Endothelial cell of umbilical vein (primary cell): ENCODE results near the gene TBPL1. TPM values are rescaled to one million over a fixed set of nuclear protein-coding genes. Genes with fewer than 3 reads are reported as not detected.

Source experiments
- BruUV-seq: library from RNA; stranded (reverse); fragments of 400-500 nt; replicated peaks from 2 replicates; lab custom pipeline; 2021; lab: Mats Ljungman, UMichigan
- CTCF ChIA-PET: fragments of 300-600, 350-600 bp; sonication (Branson Sonifier 250); formaldehyde crosslinking; loops from one replicate; lab custom pipeline; 2021; ENCODE audit warnings: antibody characterized with exemption, inconsistent platforms; lab: Charles Lee
- POLR2A ChIA-PET: fragments of 300-600, 350-600 bp; sonication (Branson Sonifier 250); formaldehyde crosslinking; loops from one replicate; lab custom pipeline; 2021; ENCODE audit warnings: antibody characterized with exemption, inconsistent platforms; lab: Charles Lee
- DNase-seq: peaks from one replicate; pipeline ENCODE4 v3.0.0-alpha.2; 2011; ENCODE audit warnings: low read depth, low spot score
- FAIRE-seq: peaks from 2 replicates; lab custom pipeline; 2011; peaks lifted over from hg19 to GRCh38; lab: Jason Lieb, UNC
- H2AFZ ChIP-seq: 2 replicates; pipeline ENCODE4 v1.6.0; 2012; ENCODE audit warnings: low read depth, low read length, control low read depth, inconsistent platforms
- H3K27ac ChIP-seq: 2 replicates; pipeline ENCODE4 v1.5.1; 2011; ENCODE audit warnings: low read depth, mild to moderate bottlenecking, control low read depth, low read length, moderate library complexity; ENCODE audit not compliant: insufficient read depth
- H3K27me3 ChIP-seq, 2 experiments: 2 replicates each; pipeline versions ENCODE4 v1.6.0 to v1.6.1; 2011; ENCODE audit warnings: low read length in 2 of 2, mixed read lengths in 1 of 2; ENCODE audit not compliant: control insufficient read depth in 2 of 2, insufficient read depth in 2 of 2
- H3K36me3 ChIP-seq, 2 experiments: 2 replicates in 1 of 2; 3 replicates in 1 of 2; pipeline ENCODE4 v1.5.1; 2011; ENCODE audit warnings: low read length in 2 of 2, mild to moderate bottlenecking in 1 of 2, moderate library complexity in 1 of 2; ENCODE audit not compliant: control insufficient read depth in 2 of 2, insufficient read depth in 2 of 2; ENCODE audit errors: extremely low read depth in 1 of 2
- H3K4me1 ChIP-seq: 3 replicates; pipeline ENCODE4 v1.5.1; 2011; ENCODE audit warnings: mild to moderate bottlenecking, low read length; ENCODE audit not compliant: control insufficient read depth, insufficient read depth; ENCODE audit errors: extremely low read depth
- H3K4me2 ChIP-seq: 2 replicates; pipeline ENCODE4 v1.6.1; 2011; ENCODE audit warnings: low read length, control low read depth, mixed read lengths; ENCODE audit not compliant: insufficient read depth
- H3K4me3 ChIP-seq, 3 experiments: fragments of 200-600 bp in 1 of 3; sonication (generic), shearing (Covaris generic) in 1 of 3; replicated peaks in 1 of 3; 2 replicates each; pipeline ENCODE4 v1.5.1; 2011 to 2016; ENCODE audit warnings: control low read depth in 3 of 3, low read length in 3 of 3, mild to moderate bottlenecking in 2 of 3, inconsistent platforms in 1 of 3, low read depth in 1 of 3, moderate library complexity in 1 of 3; ENCODE audit not compliant: insufficient read depth in 1 of 3
- H3K79me2 ChIP-seq: 2 replicates; pipeline ENCODE4 v1.6.0; 2012; ENCODE audit warnings: low read length, inconsistent platforms; ENCODE audit not compliant: control insufficient read depth, insufficient read depth
- H3K9ac ChIP-seq: replicated peaks from 2 replicates; pipeline ENCODE3; 2011; ENCODE audit warnings: low read length, control low read depth; ENCODE audit not compliant: insufficient read depth; ENCODE audit errors: extremely low read depth
- H3K9me1 ChIP-seq: replicated peaks from 3 replicates; pipeline ENCODE4 v1.6.0; 2011; ENCODE audit warnings: mild to moderate bottlenecking, low read length; ENCODE audit not compliant: control insufficient read depth, insufficient read depth; ENCODE audit errors: extremely low read depth
- H3K9me3 ChIP-seq: replicated peaks from 2 replicates; pipeline ENCODE4 v1.5.1; 2012; ENCODE audit warnings: low read length, inconsistent platforms; ENCODE audit not compliant: control insufficient read depth, insufficient read depth
- H4K20me1 ChIP-seq: replicated peaks from 2 replicates; pipeline ENCODE3; 2011; ENCODE audit warnings: mild to moderate bottlenecking, low read length; ENCODE audit not compliant: control insufficient read depth, insufficient read depth; ENCODE audit errors: extremely low read depth
- CTCF ChIP-seq, 2 donors: IDR thresholded peaks; 1 replicate in 1 of 2; 2 replicates in 1 of 2; pipeline ENCODE4 v1.5.1; 2011; ENCODE audit warnings: low read length in 2 of 2, mild to moderate bottlenecking in 2 of 2, moderate library complexity in 2 of 2, control low read depth in 1 of 2, inconsistent platforms in 1 of 2, low read depth in 1 of 2; ENCODE audit not compliant: insufficient read depth in 1 of 2; ENCODE audit errors: extremely low read depth in 1 of 2
- EZH2 ChIP-seq: IDR thresholded peaks from 2 replicates; pipeline ENCODE4 v1.6.1; 2012; ENCODE audit warnings: borderline replicate concordance, low read depth, mild to moderate bottlenecking, moderate library complexity, low read length, inconsistent platforms; ENCODE audit not compliant: severe bottlenecking
- FOS ChIP-seq: IDR thresholded peaks from 2 replicates; pipeline ENCODE4 v1.6.1; 2011; ENCODE audit warnings: mild to moderate bottlenecking, low read length, moderate library complexity, borderline replicate concordance; ENCODE audit not compliant: insufficient read depth
- GATA2 ChIP-seq: IDR thresholded peaks from 2 replicates; pipeline ENCODE4 v1.7.0; 2011; ENCODE audit warnings: low read depth, mild to moderate bottlenecking, moderate library complexity, mixed read lengths, low read length; ENCODE audit not compliant: insufficient read length, insufficient read depth
- JUN ChIP-seq: IDR thresholded peaks from 2 replicates; pipeline ENCODE4 v1.6.1; 2011; ENCODE audit warnings: borderline replicate concordance, low read depth; ENCODE audit not compliant: insufficient read length, insufficient read depth
- MAX ChIP-seq: IDR thresholded peaks from 2 replicates; pipeline ENCODE4 v1.6.1; 2011; ENCODE audit not compliant: insufficient read depth, insufficient read length
- MYC ChIP-seq: IDR thresholded peaks from one replicate; pipeline ENCODE4 v1.6.1; 2011; ENCODE audit warnings: mild to moderate bottlenecking, low read depth, low read length
- POLR2A ChIP-seq: IDR thresholded peaks from 2 replicates; pipeline ENCODE4 v1.6.1; 2012; ENCODE audit warnings: low read depth, mild to moderate bottlenecking, control low read depth, low read length
- POLR2AphosphoS5 ChIP-seq: IDR thresholded peaks from 2 replicates; pipeline ENCODE4 v1.6.1; 2012; ENCODE audit warnings: low read depth, mild to moderate bottlenecking, control low read depth, low read length, moderate library complexity; ENCODE audit not compliant: insufficient read depth
- dilution Hi-C: fragments of 300-500 bp; cut with MboI; formaldehyde crosslinking; loops from one replicate; pipeline ENCODE4 v1.15.0; 2019; ENCODE audit warnings: low sequenced_read_pairs; ENCODE audit not compliant: extremely low pct_ligation_motif_present
- intact Hi-C: fragments of 100-400 bp; cut with micrococcal nuclease; formaldehyde crosslinking; loops from one replicate; pipeline ENCODE4 v1.10.0; 2022
- polyA plus RNA-seq, 4 experiments: library from polyadenylated mRNA; depleted of rRNA in 3 of 4; stranded (reverse) in 3 of 4; unstranded in 1 of 4; fragments of >200 nt; gene quantifications; 2 replicates each; pipeline versions ENCODE4 v1.2.1 to v1.2.3, GENCODE V29; 2011 to 2012; ENCODE audit warnings: missing spikeins in 1 of 4
- total RNA-seq: library from RNA; stranded (reverse); gene quantifications from 2 replicates; pipeline ENCODE4 v1.2.3, GENCODE V29; 2021

TBPL1 gene
- total and polyA plus RNA-seq, 2 donors (not counting 3 experiments of a cell fraction or from before 2014, with no cell fraction given), result 19.6 to 31.2 TPM

- POLR2A ChIA-PET, result no interaction called here
- Histone ChIP-seq H2AFZ (no peak overlapping the region), H3K4me2 (no peak overlapping the region), H3K27me3 (peaks cover 0 to 3% of the 10 kb centered on the region in 2 experiments), H3K9me1 (no peaks in the 10 kb centered on the region), H3K9ac (no peak overlapping the region), H3K9me3 (no peaks in the 10 kb centered on the region), H3K79me2 (no peaks in the 10 kb centered on the region), H4K20me1 (no peaks in the 10 kb centered on the region), H3K27ac (no peak overlapping the region), H3K36me3 (no peaks in the 10 kb centered on the region), H3K4me1 (peaks cover 7% of the 10 kb centered on the region), H3K4me3 (no peak overlapping the region)
- TF ChIP-seq GATA2, result no peak
- no peak for TF ChIP-seq FOS
- TF ChIP-seq POLR2A, result no peak
- TF ChIP-seq POLR2AphosphoS5, result no peak
- no peak for TF ChIP-seq JUN
- no peak for TF ChIP-seq EZH2
- TF ChIP-seq MYC, result no peak
- TF ChIP-seq CTCF (IDR thresholded peaks at IDR 0.05; ENCODE audit: extremely low read depth in 1 of 2, insufficient read depth in 1 of 2, low read depth in 1 of 2, low read length in 2 of 2), result no peak
- no peak for TF ChIP-seq MAX
- intact Hi-C loops, result no loop called here
- dilution Hi-C loops, result no loop called here
- FAIRE-seq (no peak), DNase-seq (no peak)
- CTCF ChIA-PET, result interaction anchor here (1.2 to 2.5 kb wide), 3 partner anchors 11 to 115 kb away, joined by 3 to 7 read pairs (median 3); no protein-coding TSS in a partner anchor
- BruUV-seq, result no TSS peak
Measured at GRCh38 chr6:134031696-134032255, 78.8 kb downstream of the TBPL1 start.
